ENCODE data around the gene SIRT7.
A peak's percentile ranks its signal among the peaks of the same experiment; 100 is the strongest.

SIRT7 gene

GRCh38 chr17:81904600-81905423, 13.2 kb downstream of the SIRT7 start:
- DNase-seq, result peak; percentile 9

- peak; percentile 32 for DNase-seq
Measured at GRCh38 chr17:81903896-81904599, 13.9 kb downstream of the SIRT7 start.

GRCh38 chr17:81903415-81903831, 14.6 kb downstream of the SIRT7 start:
- peak; percentile 5 for DNase-seq

GRCh38 chr17:81902653-81903414, 15.1 kb downstream of the SIRT7 start:
- DNase-seq, result peak; percentile 46

- DNase-seq, result peak; percentile 48
Measured at GRCh38 chr17:81902023-81902652, 15.8 kb downstream of the SIRT7 start, which contains the start of gene NPB. Gene NPB (plus strand): TSS chr17:81902238. CDS start chr17:81902278, 40 bp downstream.

- DNase-seq, result peak; percentile 17
Measured at GRCh38 chr17:81901167-81902022, 16.6 kb downstream of the SIRT7 start.

GRCh38 chr17:81900181-81900820, 17.7 kb downstream of the SIRT7 start:
- peak; percentile 16 for DNase-seq

- DNase-seq, result no peak
Measured at GRCh38 chr17:81899514-81900166, 18.3 kb downstream of the SIRT7 start.

- no peak for DNase-seq
Measured at GRCh38 chr17:81898885-81899284, 19.1 kb downstream of the SIRT7 start.

- no peak for DNase-seq
Measured at GRCh38 chr17:81898029-81898866, 19.7 kb downstream of the SIRT7 start.

GRCh38 chr17:81895400-81895799, 22.6 kb downstream of the SIRT7 start:
- DNase-seq, result peak; percentile 18

GRCh38 chr17:81891303-81891552, 26.7 kb downstream of the SIRT7 start:
- no peak for DNase-seq

- DNase-seq, result no peak
Measured at GRCh38 chr17:81890447-81891302, 27.3 kb downstream of the SIRT7 start.

GRCh38 chr17:81889602-81890001, 28.4 kb downstream of the SIRT7 start:
- DNase-seq, result no peak

- no peak for DNase-seq
Measured at GRCh38 chr17:81888988-81889595, 28.9 kb downstream of the SIRT7 start.

- DNase-seq, result no peak
Measured at GRCh38 chr17:81888105-81888987, 29.6 kb downstream of the SIRT7 start.

GRCh38 chr17:81885869-81886548, 32.0 kb downstream of the SIRT7 start:
- DNase-seq, result no peak

Measured in left hindlimb (tissue), 1 donor.